MCF 10A (cell line): ENCODE data around the gene TTLL8. TPM values are rescaled to one million over a fixed set of nuclear protein-coding genes. Genes with fewer than 3 reads are reported as not detected.

Experiments
- BruUV-seq: library from RNA; stranded (reverse); fragments of 400-500 nt; replicated peaks from 2 replicates; lab custom pipeline; 2021; lab: Mats Ljungman, UMichigan
- CTCF ChIA-PET: fragments of 300-600 bp; sonication (Branson Sonifier 250); formaldehyde crosslinking; extraction: SDS; loops from one replicate; lab custom pipeline; 2021; ENCODE audit warnings: antibody characterized with exemption, inconsistent platforms; lab: Yijun Ruan, JAX
- POLR2A ChIA-PET: fragments of 300-600, 350-650 bp; sonication (Branson Sonifier 250); formaldehyde crosslinking; extraction: SDS; loops from one replicate; lab custom pipeline; 2020; ENCODE audit warnings: antibody characterized with exemption, inconsistent platforms; lab: Yijun Ruan, JAX
- DNase-seq: peaks from one replicate; pipeline ENCODE4 v3.0.0-alpha.2; 2018; ENCODE audit not compliant: unreplicated experiment
- H3K27ac Mint-ChIP-seq: one replicate; pipeline ENCODE4 v1.8.0; 2022; ENCODE audit warnings: mild to moderate bottlenecking, low read depth, mixed read lengths; ENCODE audit not compliant: unreplicated experiment
- H3K27me3 Mint-ChIP-seq: one replicate; pipeline ENCODE4 v1.8.0; 2022; ENCODE audit warnings: mixed read lengths; ENCODE audit not compliant: insufficient read depth, unreplicated experiment
- H3K36me3 Mint-ChIP-seq: one replicate; pipeline ENCODE4 v1.8.0; 2022; ENCODE audit warnings: mild to moderate bottlenecking, moderate library complexity, mixed read lengths; ENCODE audit not compliant: insufficient read depth, unreplicated experiment
- H3K4me1 Mint-ChIP-seq: one replicate; pipeline ENCODE4 v1.8.0; 2022; ENCODE audit warnings: mixed read lengths; ENCODE audit not compliant: insufficient read depth, unreplicated experiment
- H3K4me3 Mint-ChIP-seq: one replicate; pipeline ENCODE4 v1.8.0; 2022; ENCODE audit warnings: mild to moderate bottlenecking, moderate library complexity, mixed read lengths; ENCODE audit not compliant: unreplicated experiment
- H3K9me3 Mint-ChIP-seq: one replicate; pipeline ENCODE4 v1.8.0; 2022; ENCODE audit warnings: mixed read lengths; ENCODE audit not compliant: unreplicated experiment
- CTCF ChIP-seq: fragments of 200-600 bp; IDR thresholded peaks from one replicate; pipeline ENCODE4 v1.8.0; 2022; ENCODE audit warnings: antibody characterized with exemption, mild to moderate bottlenecking; ENCODE audit not compliant: unreplicated experiment
- intact Hi-C: fragments of 100-400 bp; cut with micrococcal nuclease; formaldehyde crosslinking; loops from 2 replicates; pipeline ENCODE4 v1.14.1; 2022
- total RNA-seq: library from RNA; stranded (reverse); gene quantifications from 2 replicates; pipeline ENCODE4 v1.2.3, GENCODE V29; 2022

TTLL8 gene
- total RNA-seq, 1 experiment from 2014 or later, result not detected

DNA sequence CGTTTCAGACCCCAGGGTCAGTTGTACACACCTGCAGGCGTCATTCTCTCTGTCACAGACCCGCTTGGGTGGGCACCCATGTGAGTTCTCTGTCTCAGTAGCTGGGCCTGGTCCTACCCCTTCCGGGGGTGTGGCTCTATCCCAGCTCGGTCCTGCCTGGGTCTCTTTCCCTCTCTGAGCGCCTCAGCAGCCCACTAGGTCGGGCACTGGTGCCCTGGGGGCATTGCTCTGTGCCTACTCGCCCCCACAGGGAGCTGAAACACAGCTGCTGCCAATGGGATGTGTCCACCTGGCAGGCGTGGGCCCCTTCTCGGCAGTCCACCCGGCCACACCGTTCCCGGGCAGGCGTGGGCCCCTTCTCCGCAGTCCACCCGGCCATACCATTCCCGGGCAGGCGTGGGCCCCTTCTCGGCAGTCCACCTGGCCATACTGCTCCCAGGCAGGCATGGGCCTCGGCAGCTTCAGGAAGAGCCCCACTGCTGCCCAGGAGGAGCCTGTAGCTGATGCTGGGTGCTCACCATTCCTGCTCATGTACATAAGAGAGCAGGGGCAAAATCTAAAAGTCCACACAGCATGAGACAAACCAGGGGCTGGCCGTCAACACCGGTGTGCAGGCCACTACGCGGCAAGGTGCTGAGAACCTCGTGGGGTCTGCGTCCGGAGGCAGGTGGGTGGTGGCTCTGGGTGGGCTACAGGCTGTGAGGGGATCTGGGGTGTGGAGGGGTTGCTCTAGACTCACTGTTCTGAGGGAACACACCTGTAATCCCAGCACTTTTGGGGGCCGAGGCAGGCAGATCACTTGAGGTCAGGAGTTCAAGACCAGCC lies 14.8 kb upstream of the TTLL8 start:
- ChIA-PET POLR2A (no interaction called here), CTCF (no interaction called here)

GRCh38 chr22:50072167-50072555 lies 14.1 kb upstream of the TTLL8 start:
- no peaks in the 10 kb centered on the region for H3K9me3 Mint-ChIP-seq
- no peaks in the 10 kb centered on the region for H3K4me1 Mint-ChIP-seq
- no peak overlapping the region for H3K4me3 Mint-ChIP-seq
- no peak for TF ChIP-seq CTCF
- H3K27me3 Mint-ChIP-seq, result no peaks in the 10 kb centered on the region
- no peaks in the 10 kb centered on the region for H3K36me3 Mint-ChIP-seq
- H3K27ac Mint-ChIP-seq, result no peak overlapping the region
- BruUV-seq, result no TSS peak
- CTCF ChIA-PET, result interaction anchor here (0.5 kb wide), 1 partner anchor 149 kb away, joined by 3 read pairs; no protein-coding TSS in a partner anchor
- intact Hi-C loops, result no loop called here
- POLR2A ChIA-PET, result interaction anchor here (1.2 kb wide), 1 partner anchor 9 kb away, joined by 4 read pairs; no protein-coding TSS in a partner anchor
- DNase-seq, result no peak

More for the DNA sequence above, 14.8 kb upstream of the TTLL8 start:
- intact Hi-C loops, result no loop called here
- no peak for DNase-seq
- no TSS peak for BruUV-seq
- H3K4me3 Mint-ChIP-seq, result no peak overlapping the region
- H3K27me3 Mint-ChIP-seq, result no peaks in the 10 kb centered on the region
- no peak overlapping the region for H3K27ac Mint-ChIP-seq
- no peaks in the 10 kb centered on the region for H3K9me3 Mint-ChIP-seq
- no peaks in the 10 kb centered on the region for H3K36me3 Mint-ChIP-seq
- TF ChIP-seq CTCF, result no peak
- H3K4me1 Mint-ChIP-seq, result no peaks in the 10 kb centered on the region

DNA sequence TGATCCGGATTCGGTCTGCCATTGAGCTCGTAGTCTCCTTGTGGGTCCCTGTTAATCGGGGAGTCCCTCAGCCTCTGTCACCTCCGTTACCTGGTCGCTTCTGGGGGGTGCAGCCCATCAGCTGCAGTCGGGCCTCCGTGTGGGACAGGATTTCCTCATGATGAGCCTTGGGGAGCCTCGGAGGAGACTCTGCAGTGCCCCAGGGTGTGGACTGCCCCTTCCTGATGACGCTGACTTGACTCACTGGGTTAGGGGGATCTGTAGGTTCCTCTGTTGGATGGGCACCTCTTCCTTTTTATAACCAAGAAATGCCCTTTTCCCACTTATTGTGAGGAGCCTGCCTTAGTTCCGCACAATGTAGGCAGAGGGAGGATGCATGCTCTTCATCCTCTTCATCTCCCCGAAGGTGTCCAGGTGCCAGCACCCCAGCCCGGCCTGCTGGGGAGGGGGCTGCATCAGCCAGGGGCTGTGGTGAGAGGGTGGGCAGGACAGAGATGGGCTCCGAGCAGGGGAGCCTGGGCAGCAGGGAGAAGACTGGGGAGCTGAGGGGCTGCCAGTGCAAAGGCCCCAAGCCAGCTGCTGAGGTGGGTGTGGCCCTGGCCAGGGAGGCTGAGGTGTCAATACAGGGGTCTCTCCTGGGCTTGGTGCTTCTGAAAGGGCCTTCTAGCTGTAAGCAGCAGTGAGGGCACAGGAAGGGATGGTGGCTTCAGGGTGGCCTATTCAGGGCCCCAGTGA lies 13.5 kb upstream of the TTLL8 start:
- ChIA-PET POLR2A (interaction anchor here (1.2 kb wide), 1 partner anchor 9 kb away, joined by 4 read pairs; no protein-coding TSS in a partner anchor), CTCF (interaction anchor here (0.5 to 0.6 kb wide), 2 partner anchors 121 to 149 kb away, joined by 3 read pairs; no protein-coding TSS in a partner anchor)
- no peak overlapping the region for H3K27ac Mint-ChIP-seq
- H3K4me3 Mint-ChIP-seq, result no peak overlapping the region
- H3K4me1 Mint-ChIP-seq, result no peaks in the 10 kb centered on the region
- no peaks in the 10 kb centered on the region for H3K9me3 Mint-ChIP-seq
- intact Hi-C loops, result no loop called here
- BruUV-seq, result no TSS peak
- DNase-seq, result no peak
- H3K36me3 Mint-ChIP-seq, result no peaks in the 10 kb centered on the region
- H3K27me3 Mint-ChIP-seq, result no peaks in the 10 kb centered on the region
- TF ChIP-seq CTCF, result no peak

DNA sequence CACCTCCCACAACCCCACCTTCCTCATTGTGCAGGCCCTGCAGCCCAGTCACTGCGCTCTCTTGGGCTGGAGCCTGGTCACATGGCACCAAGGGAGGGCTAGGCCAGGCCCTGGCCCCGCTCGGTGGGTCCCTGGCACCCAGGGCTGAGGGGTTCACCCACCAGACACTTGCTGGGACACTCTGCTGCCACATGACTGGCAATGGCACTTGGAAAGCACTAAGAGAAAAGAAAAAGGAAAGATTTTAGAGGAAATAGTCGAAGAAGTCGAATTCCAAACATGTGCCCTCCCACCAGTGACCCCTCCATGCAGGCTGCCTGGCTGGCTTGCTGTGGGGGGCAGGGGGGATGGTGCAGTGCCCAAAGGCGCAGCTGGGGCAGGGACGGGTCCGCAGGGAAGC lies 12.3 kb upstream of the TTLL8 start:
- BruUV-seq, result no TSS peak
- ChIA-PET CTCF (no interaction called here), POLR2A (no interaction called here)
- H3K27ac Mint-ChIP-seq, result no peak overlapping the region
- intact Hi-C loops, result no loop called here
- no peaks in the 10 kb centered on the region for H3K27me3 Mint-ChIP-seq
- TF ChIP-seq CTCF, result no peak
- H3K9me3 Mint-ChIP-seq, result no peaks in the 10 kb centered on the region
- DNase-seq, result no peak
- H3K4me1 Mint-ChIP-seq, result no peaks in the 10 kb centered on the region
- H3K36me3 Mint-ChIP-seq, result no peaks in the 10 kb centered on the region
- no peak overlapping the region for H3K4me3 Mint-ChIP-seq
